PC-9 (cell line): Measurements from ENCODE around the gene OR51E2. TPM values are rescaled to one million over a fixed set of nuclear protein-coding genes. Genes with fewer than 3 reads are reported as not detected.

Experiments
- BruUV-seq: library from RNA; stranded (reverse); fragments of 400-500 nt; replicated peaks from 2 replicates; lab custom pipeline; 2021; lab: Mats Ljungman, UMichigan
- CTCF ChIA-PET: fragments of 300-600 bp; sonication (Branson Sonifier 250); formaldehyde crosslinking; loops from one replicate; lab custom pipeline; 2022; ENCODE audit warnings: antibody characterized with exemption; lab: Charles Lee
- POLR2A ChIA-PET: fragments of 300-600 bp; sonication (Branson Sonifier 250); formaldehyde crosslinking; loops from one replicate; lab custom pipeline; 2022; ENCODE audit warnings: antibody characterized with exemption; ENCODE audit not compliant: unreplicated experiment; lab: Charles Lee
- DNase-seq, 2 experiments: peaks; one replicate each; pipeline versions ENCODE4 v3.0.0 to v3.0.0-alpha.2; 2015 to 2022; ENCODE audit warnings: mixed read lengths in 1 of 2
- H2AFZ ChIP-seq: fragments of 200-600 bp; sonication (generic); 2 replicates; pipeline ENCODE4 v1.8.1; 2017; ENCODE audit warnings: antibody characterized with exemption
- H3F3A ChIP-seq: fragments of 200-600 bp; sonication (generic); 2 replicates; pipeline ENCODE4 v1.8.1; 2017; ENCODE audit warnings: antibody characterized with exemption, mild to moderate bottlenecking, low read depth; ENCODE audit not compliant: insufficient read depth
- H3K27ac ChIP-seq: fragments of 200-600 bp; sonication (generic); 2 replicates; pipeline ENCODE4 v1.6.1; 2016; ENCODE audit warnings: mixed run types
- H3K27me3 ChIP-seq: fragments of 200-600 bp; sonication (generic); 2 replicates; pipeline ENCODE4 v1.6.1; 2016; ENCODE audit warnings: low read depth, mixed run types; ENCODE audit not compliant: insufficient read depth
- H3K36me3 ChIP-seq: fragments of 200-600 bp; sonication (generic); 2 replicates; pipeline ENCODE4 v1.6.1; 2016; ENCODE audit warnings: low read depth, mixed run types
- H3K4me1 ChIP-seq: fragments of 200-600 bp; sonication (generic); replicated peaks from 2 replicates; pipeline ENCODE4 v1.6.1; 2016; ENCODE audit warnings: mixed run types; ENCODE audit not compliant: insufficient read depth
- H3K4me2 ChIP-seq: fragments of 200-600 bp; sonication (generic); 2 replicates; pipeline ENCODE4 v1.6.1; 2017; ENCODE audit warnings: mixed run types
- H3K4me3 ChIP-seq: fragments of 200-600 bp; sonication (generic); 2 replicates; pipeline ENCODE4 v1.6.1; 2016; ENCODE audit warnings: mixed run types
- H3K79me2 ChIP-seq: fragments of 200-600 bp; sonication (generic); 2 replicates; pipeline ENCODE4 v1.6.1; 2017; ENCODE audit warnings: low read depth, mixed run types
- H3K9me2 ChIP-seq: fragments of 200-600 bp; sonication (generic); 2 replicates; pipeline ENCODE4 v1.8.1; 2017; ENCODE audit warnings: mild to moderate bottlenecking; ENCODE audit not compliant: insufficient read depth
- H3K9me3 ChIP-seq: fragments of 200-600 bp; sonication (generic); 2 replicates; pipeline ENCODE4 v1.8.1; 2016; ENCODE audit warnings: low read depth; ENCODE audit not compliant: insufficient read depth
- H4K20me1 ChIP-seq: fragments of 200-600 bp; sonication (generic); 2 replicates; pipeline ENCODE4 v1.8.1; 2017; ENCODE audit not compliant: insufficient read depth
- CTCF ChIP-seq: fragments of 200-600 bp; sonication (generic); conservative IDR thresholded peaks from 2 replicates; pipeline ENCODE4 v1.6.1; 2017; ENCODE audit warnings: mixed run types, antibody characterized with exemption, mild to moderate bottlenecking, moderate library complexity
- EZH2 ChIP-seq: fragments of 200-600 bp; sonication (generic); IDR thresholded peaks from 2 replicates; pipeline ENCODE4 v1.8.0; 2017; ENCODE audit warnings: antibody characterized with exemption, low read depth
- intact Hi-C: fragments of 100-400 bp; cut with micrococcal nuclease; formaldehyde crosslinking; loops from one replicate; pipeline ENCODE4 v1.10.0; 2022; ENCODE audit not compliant: unreplicated experiment
- total RNA-seq: library from RNA; stranded (reverse); gene quantifications from 2 replicates; pipeline ENCODE4 v1.2.3, GENCODE V29; 2021

Gene OR51E2
- total RNA-seq, 1 experiment from 2014 or later: not detected

DNA sequence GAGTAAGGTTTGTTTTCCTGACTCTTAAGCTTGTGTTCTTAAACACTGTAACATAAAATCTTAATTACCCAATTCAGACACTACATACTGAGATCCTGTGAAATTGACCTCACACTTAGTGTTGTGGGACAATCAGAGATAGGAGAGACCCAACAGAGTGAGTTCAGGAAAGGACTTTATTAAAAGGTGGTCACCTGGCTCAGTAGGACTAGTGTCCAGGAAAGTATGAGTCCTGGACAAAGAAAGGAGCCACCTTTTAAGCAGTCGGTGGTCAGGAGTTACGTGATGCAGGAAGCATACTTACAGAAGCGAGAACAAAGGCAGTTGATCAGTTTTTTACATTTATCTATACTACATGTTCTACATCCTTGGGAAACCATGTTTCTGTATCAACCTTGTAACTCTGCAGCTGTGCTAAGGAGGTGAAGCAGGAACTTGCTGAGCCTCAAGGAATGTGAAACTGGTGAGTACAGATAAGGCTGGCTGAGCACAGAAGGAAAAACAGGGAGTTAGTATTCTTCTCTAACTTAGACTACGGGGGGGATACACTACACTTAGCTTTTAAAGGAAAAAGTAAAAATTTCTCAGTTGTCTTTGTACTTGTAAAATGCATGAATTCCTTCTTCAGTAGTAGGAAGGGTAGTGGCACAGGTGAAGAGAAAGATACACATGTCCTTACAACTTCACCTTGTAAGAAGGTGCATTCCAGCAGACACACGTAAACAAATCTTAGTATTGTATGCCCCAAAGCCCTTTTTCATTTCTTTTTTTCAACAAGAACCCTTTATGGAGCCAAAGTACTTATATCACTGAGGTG, 38.8 kb downstream of the OR51E2 start:
- no peak for TF ChIP-seq CTCF
- no peak for TF ChIP-seq EZH2
- intact Hi-C loops: no loop called here
- no peak overlapping the region for H2AFZ ChIP-seq
- H3K27ac ChIP-seq: no peak overlapping the region
- BruUV-seq: no TSS peak
- ChIA-PET POLR2A (no interaction called here), CTCF (no interaction called here)
- H3K4me1 ChIP-seq: no peaks in the 10 kb centered on the region
- no peak for DNase-seq
- H3K36me3 ChIP-seq: no peaks in the 10 kb centered on the region
- H3K4me2 ChIP-seq: no peak overlapping the region
- no peaks in the 10 kb centered on the region for H4K20me1 ChIP-seq
- H3K9me2 ChIP-seq: no peaks in the 10 kb centered on the region
- peaks cover 8% of the 10 kb centered on the region; the same call in 1 of the 2 replicates for H3K27me3 ChIP-seq
- no peaks in the 10 kb centered on the region for H3F3A ChIP-seq
- H3K4me3 ChIP-seq: no peak overlapping the region
- no peaks in the 10 kb centered on the region for H3K79me2 ChIP-seq
- no peaks in the 10 kb centered on the region for H3K9me3 ChIP-seq

DNA sequence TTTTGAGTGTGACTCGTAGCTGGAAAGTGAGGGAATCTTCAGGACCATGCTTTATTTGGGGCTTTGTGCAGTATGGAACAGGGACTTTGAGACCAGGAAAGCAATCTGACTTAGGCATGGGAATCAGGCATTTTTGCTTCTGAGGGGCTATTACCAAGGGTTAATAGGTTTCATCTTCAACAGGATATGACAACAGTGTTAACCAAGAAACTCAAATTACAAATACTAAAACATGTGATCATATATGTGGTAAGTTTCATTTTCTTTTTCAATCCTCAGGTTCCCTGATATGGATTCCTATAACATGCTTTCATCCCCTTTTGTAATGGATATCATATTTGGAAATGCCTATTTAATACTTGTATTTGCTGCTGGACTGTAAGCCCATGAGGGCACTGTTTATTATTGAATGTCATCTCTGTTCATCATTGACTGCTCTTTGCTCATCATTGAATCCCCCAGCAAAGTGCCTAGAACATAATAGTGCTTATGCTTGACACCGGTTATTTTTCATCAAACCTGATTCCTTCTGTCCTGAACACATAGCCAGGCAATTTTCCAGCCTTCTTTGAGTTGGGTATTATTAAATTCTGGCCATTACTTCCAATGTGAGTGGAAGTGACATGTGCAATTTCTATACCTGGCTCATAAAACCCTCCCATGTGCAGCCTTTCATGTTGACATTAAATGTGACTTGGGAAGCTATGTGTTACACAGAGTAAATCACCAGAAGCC, 42.9 kb downstream of the OR51E2 start:
- Histone ChIP-seq H3K27me3 (0 out of 2 replicates have a peak, but pooled peaks cover 3% of the 10 kb centered on the region), H4K20me1 (no peaks in the 10 kb centered on the region), H3K9me2 (no peaks in the 10 kb centered on the region), H2AFZ (no peak overlapping the region), H3K4me2 (no peak overlapping the region), H3K79me2 (no peaks in the 10 kb centered on the region), H3K4me3 (no peak overlapping the region), H3K36me3 (no peaks in the 10 kb centered on the region), H3K27ac (no peak overlapping the region), H3K9me3 (no peaks in the 10 kb centered on the region), H3K4me1 (no peaks in the 10 kb centered on the region), H3F3A (no peaks in the 10 kb centered on the region)
- no TSS peak for BruUV-seq
- intact Hi-C loops: no loop called here
- ChIA-PET CTCF (no interaction called here), POLR2A (no interaction called here)
- DNase-seq: no peak
- TF ChIP-seq CTCF (no peak), EZH2 (no peak)

GRCh38 chr11:4647766-4648165, 49.9 kb downstream of the OR51E2 start:
- intact Hi-C loops: no loop called here
- Histone ChIP-seq H3K27ac (no peak overlapping the region), H4K20me1 (no peaks in the 10 kb centered on the region), H3K27me3 (peaks cover 8% of the 10 kb centered on the region), H3K4me2 (no peak overlapping the region), H2AFZ (no peak overlapping the region), H3K4me1 (no peaks in the 10 kb centered on the region), H3K36me3 (no peaks in the 10 kb centered on the region), H3K9me3 (no peaks in the 10 kb centered on the region), H3K9me2 (no peaks in the 10 kb centered on the region), H3K4me3 (no peak overlapping the region), H3F3A (no peaks in the 10 kb centered on the region), H3K79me2 (no peaks in the 10 kb centered on the region)
- no peak for DNase-seq
- no TSS peak for BruUV-seq
- TF ChIP-seq EZH2: no peak
- TF ChIP-seq CTCF: no peak
- ChIA-PET POLR2A (no interaction called here), CTCF (no interaction called here)
